Neuron (in vitro differentiated cells): ENCODE results near the gene SNX10.

Source experiments
- H2AFZ ChIP-seq: one replicate; pipeline ENCODE4 v1.6.1; 2013; ENCODE audit warnings: low read depth, mild to moderate bottlenecking, inconsistent platforms, low read length, moderate library complexity
- H3K27me3 ChIP-seq: one replicate; pipeline ENCODE4 v1.6.1; 2013; ENCODE audit warnings: low read length; ENCODE audit not compliant: insufficient read depth
- H3K36me3 ChIP-seq: one replicate; pipeline ENCODE4 v1.6.1; 2013; ENCODE audit warnings: low read length; ENCODE audit not compliant: insufficient read depth
- H3K4me1 ChIP-seq: one replicate; pipeline ENCODE4 v1.6.1; 2013; ENCODE audit warnings: low read length; ENCODE audit not compliant: insufficient read depth
- H3K4me3 ChIP-seq: 2 replicates; pipeline ENCODE4 v1.5.1; 2013; ENCODE audit warnings: mild to moderate bottlenecking, low read length, moderate library complexity
- H3K9me3 ChIP-seq: one replicate; pipeline ENCODE4 v1.6.1; 2013; ENCODE audit warnings: low read length

SNX10 gene

GRCh38 chr7:26307226-26307625, 15.6 kb downstream of the SNX10 start:
- Histone ChIP-seq H3K27me3 (peaks cover 6% of the 10 kb centered on the region), H3K4me1 (no peaks in the 10 kb centered on the region), H3K9me3 (no peaks in the 10 kb centered on the region), H3K36me3 (no peaks in the 10 kb centered on the region), H2AFZ (no peak overlapping the region), H3K4me3 (no peak overlapping the region)

- no peak overlapping the region for H2AFZ ChIP-seq
- no peak overlapping the region for H3K4me3 ChIP-seq
- no peaks in the 10 kb centered on the region for H3K4me1 ChIP-seq
- H3K27me3 ChIP-seq: peaks cover 6% of the 10 kb centered on the region
- no peaks in the 10 kb centered on the region for H3K9me3 ChIP-seq
- H3K36me3 ChIP-seq: no peaks in the 10 kb centered on the region
These were observed 16.1 kb downstream of the SNX10 start for GRCh38 chr7:26307791-26308190.

GRCh38 chr7:26308551-26308950, 16.9 kb downstream of the SNX10 start:
- Histone ChIP-seq H3K27me3 (peaks cover 6% of the 10 kb centered on the region), H3K4me1 (no peaks in the 10 kb centered on the region), H3K4me3 (no peak overlapping the region), H3K36me3 (no peaks in the 10 kb centered on the region), H2AFZ (no peak overlapping the region), H3K9me3 (no peaks in the 10 kb centered on the region)

- Histone ChIP-seq H3K27me3 (peaks cover 3% of the 10 kb centered on the region), H2AFZ (no peak overlapping the region), H3K9me3 (no peaks in the 10 kb centered on the region), H3K4me3 (no peak overlapping the region), H3K36me3 (no peaks in the 10 kb centered on the region), H3K4me1 (no peaks in the 10 kb centered on the region)
These were observed 17.4 kb downstream of the SNX10 start for GRCh38 chr7:26309089-26309488.

- Histone ChIP-seq H3K27me3 (no peaks in the 10 kb centered on the region), H3K36me3 (no peaks in the 10 kb centered on the region), H3K9me3 (no peaks in the 10 kb centered on the region), H3K4me3 (no peak overlapping the region), H3K4me1 (no peaks in the 10 kb centered on the region), H2AFZ (no peak overlapping the region)
These were observed 20.1 kb downstream of the SNX10 start for GRCh38 chr7:26311798-26312197.

GRCh38 chr7:26317211-26317610, 25.5 kb downstream of the SNX10 start:
- Histone ChIP-seq H3K27me3 (no peaks in the 10 kb centered on the region), H3K4me3 (no peak overlapping the region), H3K36me3 (no peaks in the 10 kb centered on the region), H3K9me3 (no peaks in the 10 kb centered on the region), H3K4me1 (no peaks in the 10 kb centered on the region), H2AFZ (no peak overlapping the region)

- no peaks in the 10 kb centered on the region for H3K27me3 ChIP-seq
- H3K36me3 ChIP-seq: no peaks in the 10 kb centered on the region
- H3K9me3 ChIP-seq: no peaks in the 10 kb centered on the region
These were observed 27.3 kb downstream of the SNX10 start for GRCh38 chr7:26318921-26319320.

GRCh38 chr7:26319636-26320035, 28.0 kb downstream of the SNX10 start:
- Histone ChIP-seq H3K9me3 (no peaks in the 10 kb centered on the region), H3K27me3 (no peaks in the 10 kb centered on the region), H3K4me1 (no peaks in the 10 kb centered on the region), H3K4me3 (no peak overlapping the region), H3K36me3 (no peaks in the 10 kb centered on the region), H2AFZ (no peak overlapping the region)

More at GRCh38 chr7:26318921-26319320, 27.3 kb downstream of the SNX10 start:
- H3K4me3 ChIP-seq: no peak overlapping the region
- no peak overlapping the region for H2AFZ ChIP-seq
- H3K4me1 ChIP-seq: no peaks in the 10 kb centered on the region

GRCh38 chr7:26320878-26321277, 29.2 kb downstream of the SNX10 start:
- H3K4me1 ChIP-seq: no peaks in the 10 kb centered on the region
- H2AFZ ChIP-seq: no peak overlapping the region
- H3K27me3 ChIP-seq: no peaks in the 10 kb centered on the region
- H3K36me3 ChIP-seq: no peaks in the 10 kb centered on the region
- H3K4me3 ChIP-seq: no peak overlapping the region
- no peaks in the 10 kb centered on the region for H3K9me3 ChIP-seq

GRCh38 chr7:26321435-26321834, 29.8 kb downstream of the SNX10 start:
- Histone ChIP-seq H3K4me3 (no peak overlapping the region), H3K9me3 (no peaks in the 10 kb centered on the region)

GRCh38 chr7:26326211-26326610, 34.5 kb downstream of the SNX10 start:
- no peaks in the 10 kb centered on the region for H3K36me3 ChIP-seq
- H3K4me1 ChIP-seq: no peaks in the 10 kb centered on the region
- no peaks in the 10 kb centered on the region for H3K9me3 ChIP-seq
- no peak overlapping the region for H2AFZ ChIP-seq
- no peaks in the 10 kb centered on the region for H3K27me3 ChIP-seq
- H3K4me3 ChIP-seq: no peak overlapping the region

More at GRCh38 chr7:26321435-26321834, 29.8 kb downstream of the SNX10 start:
- Histone ChIP-seq H3K36me3 (no peaks in the 10 kb centered on the region), H2AFZ (no peak overlapping the region), H3K4me1 (no peaks in the 10 kb centered on the region), H3K27me3 (no peaks in the 10 kb centered on the region)

- Histone ChIP-seq H3K4me1 (no peaks in the 10 kb centered on the region), H3K9me3 (no peaks in the 10 kb centered on the region), H3K4me3 (no peak overlapping the region), H3K36me3 (no peaks in the 10 kb centered on the region), H3K27me3 (no peaks in the 10 kb centered on the region), H2AFZ (no peak overlapping the region)
These were observed 37.1 kb downstream of the SNX10 start for GRCh38 chr7:26328498-26329390.

- no peaks in the 10 kb centered on the region for H3K4me1 ChIP-seq
- H3K9me3 ChIP-seq: no peaks in the 10 kb centered on the region
- no peaks in the 10 kb centered on the region for H3K36me3 ChIP-seq
- no peak overlapping the region for H3K4me3 ChIP-seq
- H3K27me3 ChIP-seq: no peaks in the 10 kb centered on the region
- no peak overlapping the region for H2AFZ ChIP-seq
These were observed 38.0 kb downstream of the SNX10 start for GRCh38 chr7:26329520-26330255.
